H1 (cell line): ENCODE results near the gene ANK2. TPM values are rescaled to one million over a fixed set of nuclear protein-coding genes. Genes with fewer than 3 reads are reported as not detected.

Source experiments
- CTCF ChIA-PET: fragments of 300-600 bp; sonication (Branson Sonifier 250); formaldehyde crosslinking; loops from one replicate; lab custom pipeline; 2021; ENCODE audit not compliant: partially characterized antibody; lab: Charles Lee
- POLR2A ChIA-PET: fragments of 300-600 bp; sonication (Branson Sonifier 250); formaldehyde crosslinking; loops from one replicate; lab custom pipeline; 2021; ENCODE audit warnings: inconsistent platforms; ENCODE audit not compliant: partially characterized antibody; lab: Charles Lee
- DNase-seq, 2 experiments: peaks; one replicate each; pipeline versions ENCODE4 v3.0.0 to v3.0.0-alpha.2; 2010 to 2022; ENCODE audit warnings: low spot score in 2 of 2, low read depth in 1 of 2, mixed read lengths in 1 of 2
- FAIRE-seq: peaks from 2 replicates; lab custom pipeline; 2011; peaks lifted over from hg19 to GRCh38; lab: Jason Lieb, UNC
- H2AFZ ChIP-seq: 2 replicates; pipeline ENCODE4 v1.8.1; 2012; ENCODE audit warnings: low read length, inconsistent platforms
- H2AK5ac ChIP-seq: 2 replicates; pipeline ENCODE4 v1.6.1; 2013; ENCODE audit warnings: low read depth, low read length
- H2BK120ac ChIP-seq: replicated peaks from 2 replicates; pipeline ENCODE3; 2013; ENCODE audit warnings: low read depth, low read length, inconsistent platforms
- H2BK12ac ChIP-seq: 2 replicates; pipeline ENCODE4 v1.6.1; 2013; ENCODE audit warnings: low read depth, low read length
- H2BK15ac ChIP-seq: 2 replicates; pipeline ENCODE4 v1.6.1; 2013; ENCODE audit warnings: low read length
- H2BK20ac ChIP-seq: 2 replicates; pipeline ENCODE4 v1.6.1; 2013; ENCODE audit warnings: low read length
- H2BK5ac ChIP-seq: 2 replicates; pipeline ENCODE4 v1.6.1; 2013; ENCODE audit warnings: low read depth, low read length
- H3K14ac ChIP-seq: 2 replicates; pipeline ENCODE4 v1.6.1; 2013; ENCODE audit warnings: inconsistent platforms; ENCODE audit not compliant: insufficient read length
- H3K18ac ChIP-seq: 2 replicates; pipeline ENCODE4 v1.6.1; 2013; ENCODE audit warnings: low read length; ENCODE audit errors: extremely low read depth
- H3K23ac ChIP-seq: 2 replicates; pipeline ENCODE4 v1.6.1; 2013; ENCODE audit warnings: inconsistent platforms; ENCODE audit not compliant: insufficient read length
- H3K23me2 ChIP-seq: 2 replicates; pipeline ENCODE4 v1.6.1; 2013; ENCODE audit warnings: low read depth, low read length
- H3K27ac ChIP-seq: 2 replicates; pipeline ENCODE4 v1.6.1; 2011; ENCODE audit warnings: low read depth, low read length, inconsistent platforms
- H3K27me3 ChIP-seq, 4 experiments: replicated peaks in 1 of 4; 1 replicate in 1 of 4; 2 replicates in 3 of 4; pipeline versions ENCODE4 v1.6.1 to v1.8.1; 2011 to 2013; ENCODE audit warnings: low read length in 3 of 4, mild to moderate bottlenecking in 3 of 4, inconsistent platforms in 2 of 4, mixed read lengths in 2 of 4, moderate library complexity in 1 of 4; ENCODE audit not compliant: control insufficient read depth in 3 of 4, insufficient read depth in 3 of 4; ENCODE audit errors: extremely low read depth in 1 of 4
- H3K36me3 ChIP-seq, 4 experiments: 2 replicates each; pipeline versions ENCODE4 v1.6.1 to v1.8.1; 2011 to 2013; ENCODE audit warnings: mild to moderate bottlenecking in 4 of 4, low read length in 3 of 4, moderate library complexity in 2 of 4, control low read depth in 1 of 4, inconsistent platforms in 1 of 4; ENCODE audit not compliant: insufficient read depth in 4 of 4, control insufficient read depth in 2 of 4
- H3K4ac ChIP-seq: replicated peaks from 2 replicates; pipeline ENCODE3; 2013; ENCODE audit warnings: low read length, low read depth, mixed read lengths, inconsistent platforms; ENCODE audit not compliant: insufficient read length
- H3K4me1 ChIP-seq, 4 experiments: replicated peaks in 1 of 4; 1 replicate in 1 of 4; 2 replicates in 3 of 4; pipeline versions ENCODE4 v1.6.1 to v1.8.1; 2011 to 2013; ENCODE audit warnings: low read length in 3 of 4, inconsistent platforms in 2 of 4, mixed read lengths in 1 of 4; ENCODE audit not compliant: insufficient read depth in 4 of 4, control insufficient read depth in 3 of 4
- H3K4me2 ChIP-seq, 2 experiments: 2 replicates each; pipeline versions ENCODE4 v1.6.1 to v1.8.1; 2011 to 2013; ENCODE audit warnings: low read depth in 2 of 2, low read length in 2 of 2, control low read depth in 1 of 2, inconsistent platforms in 1 of 2, mild to moderate bottlenecking in 1 of 2; ENCODE audit not compliant: insufficient read depth in 1 of 2
- H3K4me3 ChIP-seq, 4 experiments: fragments of 200-600, 300-600 bp in 1 of 4; sonication (generic), shearing (Covaris generic), sonication (Bioruptor Twin) in 1 of 4; 2 replicates each; pipeline versions ENCODE4 v1.5.1 to v1.8.1; 2011 to 2016; ENCODE audit warnings: low read length in 4 of 4, low read depth in 3 of 4, control low read depth in 2 of 4, inconsistent platforms in 2 of 4, mild to moderate bottlenecking in 2 of 4, mixed read lengths in 1 of 4, moderate library complexity in 1 of 4; ENCODE audit not compliant: insufficient read depth in 2 of 4; ENCODE audit errors: extremely low read depth in 1 of 4
- H3K56ac ChIP-seq: replicated peaks from 2 replicates; pipeline ENCODE3; 2013; ENCODE audit warnings: low read depth, mild to moderate bottlenecking, mixed read lengths, low read length, inconsistent platforms; ENCODE audit not compliant: insufficient read length
- H3K79me1 ChIP-seq: 2 replicates; pipeline ENCODE4 v1.6.1; 2013; ENCODE audit warnings: low read depth, low read length, control low read depth
- H3K79me2 ChIP-seq, 2 experiments: 2 replicates each; pipeline versions ENCODE4 v1.6.1 to v1.8.1; 2012 to 2013; ENCODE audit warnings: low read length in 2 of 2, mild to moderate bottlenecking in 2 of 2, inconsistent platforms in 1 of 2; ENCODE audit not compliant: insufficient read depth in 2 of 2, control insufficient read depth in 1 of 2
- H3K9ac ChIP-seq, 4 experiments: replicated peaks in 1 of 4; 1 replicate in 1 of 4; 2 replicates in 3 of 4; pipeline versions ENCODE4 v1.6.1 to v1.8.1; 2011 to 2013; ENCODE audit warnings: low read depth in 3 of 4, low read length in 3 of 4, control low read depth in 2 of 4, mild to moderate bottlenecking in 2 of 4, moderate library complexity in 2 of 4, inconsistent platforms in 1 of 4; ENCODE audit errors: extremely low read depth in 1 of 4
- H3K9me3 ChIP-seq, 2 experiments: 2 replicates each; pipeline versions ENCODE4 v1.6.1 to v1.8.1; 2012 to 2013; ENCODE audit warnings: mild to moderate bottlenecking in 2 of 2, moderate library complexity in 2 of 2, control low read depth in 1 of 2, inconsistent platforms in 1 of 2, low read depth in 1 of 2, low read length in 1 of 2, mixed read lengths in 1 of 2; ENCODE audit not compliant: insufficient read depth in 2 of 2
- H4K20me1 ChIP-seq, 2 experiments: replicated peaks in 1 of 2; 2 replicates each; pipeline versions ENCODE3 to v1.8.1; 2011 to 2013; ENCODE audit warnings: inconsistent platforms in 2 of 2, low read length in 2 of 2, mild to moderate bottlenecking in 1 of 2; ENCODE audit not compliant: insufficient read depth in 2 of 2, control insufficient read depth in 1 of 2
- H4K5ac ChIP-seq: 2 replicates; pipeline ENCODE4 v1.6.1; 2013; ENCODE audit warnings: low read length, low read depth, mixed read lengths, inconsistent platforms; ENCODE audit not compliant: insufficient read length
- H4K8ac ChIP-seq: 2 replicates; pipeline ENCODE4 v1.8.0; 2013; ENCODE audit warnings: mild to moderate bottlenecking, moderate library complexity, low read length, inconsistent platforms; ENCODE audit not compliant: insufficient read depth; ENCODE audit errors: extremely low read depth
- H4K91ac ChIP-seq: replicated peaks from 2 replicates; pipeline ENCODE3; 2013; ENCODE audit warnings: low read length, mixed read lengths, inconsistent platforms; ENCODE audit not compliant: insufficient read length
- ASH2L ChIP-seq: fragments of 200-600, 300-600 bp; sonication (generic); IDR thresholded peaks from one replicate; pipeline ENCODE4 v1.7.1; 2017; ENCODE audit warnings: low read length
- BACH1 ChIP-seq: IDR thresholded peaks from 2 replicates; pipeline ENCODE4 v1.6.1; 2012; ENCODE audit warnings: low read length, improper control_type of control experiment
- BCL11A ChIP-seq, 2 experiments: IDR thresholded peaks; one replicate each; pipeline ENCODE4 v1.6.1; 2011; ENCODE audit warnings: low read depth in 2 of 2, low read length in 2 of 2, mild to moderate bottlenecking in 2 of 2
- CBX8 ChIP-seq: fragments of 300-800, 300-1000 bp; sonication (generic); IDR thresholded peaks from 2 replicates; pipeline ENCODE4 v1.7.1; 2016; ENCODE audit warnings: low read depth, low read length, borderline replicate concordance
- CHD2 ChIP-seq: IDR thresholded peaks from 2 replicates; pipeline ENCODE4 v1.6.1; 2012; ENCODE audit warnings: low read length, improper control_type of control experiment
- HDAC6 ChIP-seq: IDR thresholded peaks from one replicate; pipeline ENCODE4 v1.7.1; 2012; ENCODE audit warnings: low read depth, mild to moderate bottlenecking, inconsistent platforms, low read length, moderate library complexity
- KDM1A ChIP-seq: fragments of 200-600, 300-600 bp; sonication (generic); IDR thresholded peaks from 2 replicates; pipeline ENCODE4 v1.7.1; 2016; ENCODE audit warnings: mild to moderate bottlenecking, low read length, borderline replicate concordance
- KDM5A ChIP-seq: fragments of 200-600 bp; IDR thresholded peaks from 2 replicates; pipeline ENCODE4 v1.7.1; 2012; ENCODE audit warnings: mild to moderate bottlenecking, low read length, inconsistent platforms, mixed read lengths
- NRF1 ChIP-seq: IDR thresholded peaks from 2 replicates; pipeline ENCODE4 v1.6.1; 2011; ENCODE audit warnings: mild to moderate bottlenecking, low read depth, low read length, improper control_type of control experiment
- POU5F1 ChIP-seq: IDR thresholded peaks from 2 replicates; pipeline ENCODE4 v1.6.1; 2011; ENCODE audit warnings: low read depth, mild to moderate bottlenecking, low read length, moderate library complexity
- RAD21 ChIP-seq, 2 experiments: IDR thresholded peaks in 1 of 2; conservative IDR thresholded peaks in 1 of 2; 2 replicates each; pipeline ENCODE4 v1.6.1; 2011; ENCODE audit warnings: low read depth in 2 of 2, low read length in 2 of 2, improper control_type of control experiment in 1 of 2, inconsistent platforms in 1 of 2, mild to moderate bottlenecking in 1 of 2, moderate library complexity in 1 of 2
- RBBP5 ChIP-seq: IDR thresholded peaks from 2 replicates; pipeline ENCODE4 v1.7.1; 2012; ENCODE audit warnings: low read depth, mild to moderate bottlenecking, inconsistent platforms, low read length, moderate library complexity, borderline replicate concordance
- TAF7 ChIP-seq: optimal IDR thresholded peaks from 2 replicates; pipeline ENCODE3; 2011; ENCODE audit warnings: low read depth, mild to moderate bottlenecking, inconsistent platforms, low read length, moderate library complexity, borderline replicate concordance
- WGBS, 2 experiments: shearing (Covaris generic) in 1 of 2; methylation state at CpG; one replicate each; pipeline versions ENCODE4 v1.1.6 to v1.1.7; 2013 to 2015; ENCODE audit warnings: low lambda C conversion rate in 2 of 2, mixed read lengths in 2 of 2, inconsistent platforms in 1 of 2, low coverage in 1 of 2, missing lambda C conversion rate in 1 of 2; ENCODE audit not compliant: insufficient replicate concordance in 2 of 2, insufficient coverage in 1 of 2, insufficient read length in 1 of 2; ENCODE audit errors: extremely low coverage in 1 of 2, missing lambda C conversion rate in 1 of 2; 5-methylcytosine and 5-hydroxymethylcytosine counted together
- polyA plus RNA-seq, 7 experiments: library from polyadenylated mRNA; depleted of rRNA in 3 of 7; stranded (reverse) in 5 of 7; unstranded in 2 of 7; fragments of >200 nt in 5 of 7; fragments of 200-250 nt in 2 of 7; gene quantifications; 1 replicate in 5 of 7; 2 replicates in 1 of 7; 4 replicates in 1 of 7; pipeline versions ENCODE4 v1.2.1 to v1.2.3, GENCODE V29; 2011 to 2013; ENCODE audit warnings: missing spikeins in 2 of 7, mixed read lengths in 2 of 7
- total RNA-seq: library from RNA; stranded (reverse); fragmentation: NEBNext Ultra II Directional; extraction: Animal tissue kit (Norgen Biotek cat#: 25700); gene quantifications from 2 replicates; pipeline ENCODE4 v1.2.1, GENCODE V29; 2021

The ANK2 gene
- total and polyA plus RNA-seq, 2 of the 8 experiments (the other 6 are each of a cell fraction or from before 2014, with no cell fraction given): 14.2 to 35.1 TPM

DNA sequence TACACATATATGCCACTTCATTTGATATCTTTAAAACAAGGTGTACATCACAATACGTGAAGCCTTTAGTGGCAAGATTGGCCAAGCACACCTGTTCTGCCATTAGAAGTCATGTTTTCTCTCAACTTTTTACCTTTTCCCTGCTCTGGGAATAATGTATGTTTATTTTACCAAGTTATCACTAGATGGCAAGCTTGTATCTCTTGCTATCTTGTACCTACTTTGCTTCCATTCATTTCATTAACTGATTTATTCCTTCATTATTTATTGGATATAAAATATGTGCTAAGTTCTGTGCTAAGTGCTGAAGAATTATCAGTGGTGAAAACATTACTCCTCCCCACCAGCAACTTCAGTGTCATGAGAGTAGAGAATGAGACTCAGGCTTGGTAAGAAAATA lies 245.5 kb downstream of the ANK2 start:
- Histone ChIP-seq H3K56ac (no peak overlapping the region), H2BK120ac (no peak overlapping the region), H3K4me2 (no peak overlapping the region; a peak in 1 of 4 replicates), H4K5ac (no peak overlapping the region), H3K23me2 (peaks cover 4% of the 10 kb centered on the region; the same call in 1 of the 2 replicates), H3K18ac (no peak overlapping the region), H3K79me1 (no peaks in the 10 kb centered on the region), H2BK12ac (no peak overlapping the region), H2AK5ac (no peak overlapping the region), H3K27me3 (no peaks in the 10 kb centered on the region), H3K23ac (no peak overlapping the region), H4K20me1 (no peaks in the 10 kb centered on the region), H3K4ac (no peak overlapping the region), H3K27ac (no peak overlapping the region), H2BK20ac (no peak overlapping the region), H4K91ac (no peak overlapping the region), H2AFZ (no peak overlapping the region), H2BK15ac (no peak overlapping the region), H2BK5ac (no peak overlapping the region), H3K9me3 (no peaks in the 10 kb centered on the region), H3K36me3 (peaks cover 0 to 31% (median 0%) of the 10 kb centered on the region in 4 experiments; a peak in 1 of 8 replicates), H3K14ac (no peak overlapping the region), H4K8ac (no peak overlapping the region), H3K9ac (no peak overlapping the region), H3K4me3 (peak overlapping the region in 1 of 4 experiments; percentile 40; a peak in 1 of 8 replicates), H3K4me1 (peaks cover 11 to 33% (median 20%) of the 10 kb centered on the region in 4 experiments), H3K79me2 (no peaks in the 10 kb centered on the region)
- 93% methylated on average over 1 of the region's 1 CpG; no CpG with 5 or more reads in 1 of the 2 experiments for WGBS, 2 experiments
- no peak for FAIRE-seq
- no peak for DNase-seq
- CTCF ChIA-PET: interaction anchor here (0.9 to 9.1 kb wide), 5 partner anchors 11 to 100 kb away, joined by 3 to 78 read pairs (median 3); no protein-coding TSS in a partner anchor
- POLR2A ChIA-PET: interaction anchor here (1.6 kb wide), 1 partner anchor 36 kb away, joined by 3 read pairs; no protein-coding TSS in a partner anchor
- no peak for TF ChIP-seq HDAC6
- TF ChIP-seq TAF7: no peak
- no peak for TF ChIP-seq BACH1
- no peak for TF ChIP-seq NRF1
- no peak for TF ChIP-seq KDM1A
- TF ChIP-seq CHD2: no peak
- no peak for TF ChIP-seq RAD21 (IDR thresholded peaks at IDR 0.05 in 1 of 2, conservative IDR thresholded peaks at IDR 0.05 in 1 of 2; ENCODE audit: low read depth in 2 of 2, low read length in 2 of 2)
- no peak for TF ChIP-seq RBBP5
- no peak for TF ChIP-seq ASH2L
- no peak for TF ChIP-seq CBX8
- TF ChIP-seq BCL11A (IDR thresholded peaks at IDR 0.05; ENCODE audit: low read depth in 2 of 2, low read length in 2 of 2): no peak
- TF ChIP-seq KDM5A: no peak
- TF ChIP-seq POU5F1: no peak
